Eye (tissue), 1 donor: ENCODE results near the gene KRT31.
"Not testable (repeated sequence)": the region's sequence is repeated elsewhere in the genome, so short reads cannot be mapped to it uniquely, and the experiment has no call there.

ENCODE experiments used
- DNase-seq: peaks from one replicate; pipeline ENCODE4 v3.0.0-alpha.2; 2015

The KRT31 gene

DNA sequence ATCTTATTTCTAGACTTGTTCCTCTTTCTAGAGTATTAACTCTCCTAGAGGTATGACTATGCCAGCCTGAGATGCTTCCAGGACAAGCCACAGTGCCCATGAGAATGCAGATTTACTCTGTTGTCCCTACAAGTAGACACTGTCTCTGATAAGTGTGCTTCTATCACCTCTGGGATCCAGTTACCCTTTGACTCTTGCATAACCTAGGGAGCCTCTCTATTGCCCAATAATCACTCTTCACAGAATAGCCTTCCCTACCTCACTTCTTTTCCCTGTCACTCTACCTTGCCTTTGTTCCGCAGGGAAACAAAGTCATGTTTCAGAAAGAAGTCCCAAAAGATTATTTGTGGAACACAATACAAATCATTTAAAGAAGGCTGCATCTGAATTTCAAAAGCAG, 13.7 kb downstream of the KRT31 start:
- DNase-seq, result no peak

DNA sequence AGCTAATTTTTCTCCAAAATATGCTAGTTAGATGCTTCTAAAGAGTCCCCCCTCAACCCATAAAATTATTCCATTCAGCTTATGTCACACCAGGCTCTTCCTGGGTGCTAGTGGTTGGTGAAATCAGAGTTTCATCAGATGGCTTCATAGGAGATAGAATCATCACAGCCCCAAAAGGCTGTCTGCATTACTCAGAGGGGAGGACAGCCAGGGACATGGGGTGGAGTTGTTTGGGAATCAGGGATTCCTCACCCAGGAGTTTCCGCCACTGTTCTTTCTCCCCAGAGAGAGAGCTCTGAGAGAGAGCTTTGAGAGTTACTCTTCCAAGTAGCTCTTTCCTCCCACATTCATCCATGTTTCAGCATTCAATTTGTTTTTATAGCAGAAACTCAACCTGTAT, 15.0 kb downstream of the KRT31 start:
- no peak for DNase-seq

DNA sequence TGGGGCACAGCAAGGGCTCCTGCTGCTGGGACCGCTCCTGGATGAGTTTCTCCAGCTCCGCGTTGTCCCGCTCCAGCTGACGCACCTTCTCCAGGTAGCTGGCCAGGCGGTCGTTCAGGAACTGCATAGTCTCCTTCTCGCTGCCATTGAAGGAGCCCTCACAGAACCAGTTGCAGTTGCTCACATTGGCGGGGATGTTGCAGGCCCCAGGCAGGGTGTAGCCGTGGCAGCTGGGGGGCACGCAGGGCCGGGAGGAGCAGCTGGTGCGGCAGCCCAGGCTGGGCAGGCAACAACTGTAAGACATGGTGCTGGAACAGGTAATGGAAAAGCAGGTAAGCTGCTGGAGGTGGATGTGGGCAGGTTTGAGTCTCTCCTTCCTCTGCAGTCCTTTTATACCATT, 15.5 kb downstream of the KRT31 start, which contains the start of gene KRT34:
Gene KRT34 (minus strand): TSS at position 364 of the 400 bp plus-strand sequence. CDS start 60 bp downstream, at position 304.
- not testable (repeated sequence) for DNase-seq

DNA sequence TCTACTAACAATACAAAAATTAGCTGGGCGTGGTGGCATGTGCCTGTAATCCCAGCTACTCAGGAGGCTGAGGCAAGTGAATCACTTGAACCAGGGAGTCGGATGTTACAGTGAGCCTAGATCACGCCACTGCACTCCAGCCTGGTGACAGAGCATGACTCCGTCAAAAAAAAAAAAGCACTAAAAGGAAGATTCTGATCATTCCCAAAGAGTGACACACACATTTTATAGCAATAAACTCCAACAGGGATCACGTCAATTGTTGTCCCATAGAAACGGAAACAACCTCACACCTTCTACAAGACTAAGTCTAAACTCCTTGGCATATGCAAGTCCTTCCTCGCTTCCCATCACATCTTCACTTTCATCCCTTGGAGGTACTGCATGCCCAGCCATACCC, 17.3 kb downstream of the KRT31 start:
- DNase-seq, result peak; percentile 18

DNA sequence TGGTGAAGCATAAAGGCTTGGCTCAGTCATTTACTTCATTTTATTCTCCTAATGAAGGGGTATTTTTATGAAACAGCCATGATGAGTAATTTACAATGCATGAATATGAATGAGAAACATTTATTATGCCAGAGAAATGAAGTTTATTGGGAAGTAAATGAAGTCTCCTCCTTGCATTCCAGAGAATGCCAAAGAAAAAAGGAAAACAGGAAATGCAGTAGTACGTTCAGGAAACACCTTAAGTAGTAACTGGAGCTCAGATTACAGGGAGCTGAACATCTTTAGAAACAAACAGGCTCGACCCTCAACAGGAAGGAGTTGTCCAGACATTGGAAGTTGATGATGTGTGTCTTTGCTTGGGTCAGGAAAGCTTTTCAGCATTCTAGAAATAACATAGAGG, 19.9 kb downstream of the KRT31 start:
- DNase-seq, result no peak

DNA sequence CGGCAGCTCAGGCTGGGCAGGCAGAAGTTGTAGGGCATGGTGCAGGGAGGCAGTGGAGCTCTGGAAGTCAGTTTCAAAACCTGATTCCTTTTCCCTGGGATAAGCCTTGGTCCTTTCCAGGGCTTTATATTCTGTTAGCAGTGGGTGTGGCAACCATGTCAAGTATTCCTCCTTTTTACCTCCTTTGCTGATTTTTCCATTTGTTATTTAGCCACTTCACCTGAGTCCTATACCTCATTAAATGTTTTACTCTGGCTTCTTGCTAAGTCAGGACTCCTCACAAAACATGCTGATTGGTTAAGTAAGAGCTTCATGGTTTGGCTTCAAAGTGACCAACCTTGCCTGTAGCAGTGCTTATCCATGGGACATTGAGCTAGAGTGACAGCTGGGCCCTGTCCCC, 27.7 kb downstream of the KRT31 start, which contains the start of gene KRT33B:
Gene KRT33B (minus strand): TSS at position 101 of the 400 bp plus-strand sequence. CDS start 63 bp downstream, at position 38.
- DNase-seq, result peak; percentile 24

DNA sequence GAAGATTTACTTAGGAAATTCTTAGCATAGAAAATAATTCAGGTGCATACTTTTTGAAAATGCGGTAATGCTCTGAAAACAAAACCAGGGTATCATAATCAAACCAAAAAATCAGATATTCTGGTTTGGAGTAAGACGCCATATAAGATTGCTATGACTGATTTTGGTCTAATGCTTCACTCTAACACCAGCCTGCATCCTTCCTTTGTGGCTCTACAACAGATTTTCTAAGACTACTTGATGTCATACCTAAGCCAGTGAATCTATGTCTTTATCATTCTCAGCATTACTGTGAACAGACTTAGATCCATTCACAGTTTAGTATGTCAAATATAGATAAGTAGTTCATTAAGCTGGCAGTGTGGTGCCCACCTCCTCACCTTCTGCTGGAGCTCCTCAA, 28.4 kb downstream of the KRT31 start:
- DNase-seq, result no peak

DNA sequence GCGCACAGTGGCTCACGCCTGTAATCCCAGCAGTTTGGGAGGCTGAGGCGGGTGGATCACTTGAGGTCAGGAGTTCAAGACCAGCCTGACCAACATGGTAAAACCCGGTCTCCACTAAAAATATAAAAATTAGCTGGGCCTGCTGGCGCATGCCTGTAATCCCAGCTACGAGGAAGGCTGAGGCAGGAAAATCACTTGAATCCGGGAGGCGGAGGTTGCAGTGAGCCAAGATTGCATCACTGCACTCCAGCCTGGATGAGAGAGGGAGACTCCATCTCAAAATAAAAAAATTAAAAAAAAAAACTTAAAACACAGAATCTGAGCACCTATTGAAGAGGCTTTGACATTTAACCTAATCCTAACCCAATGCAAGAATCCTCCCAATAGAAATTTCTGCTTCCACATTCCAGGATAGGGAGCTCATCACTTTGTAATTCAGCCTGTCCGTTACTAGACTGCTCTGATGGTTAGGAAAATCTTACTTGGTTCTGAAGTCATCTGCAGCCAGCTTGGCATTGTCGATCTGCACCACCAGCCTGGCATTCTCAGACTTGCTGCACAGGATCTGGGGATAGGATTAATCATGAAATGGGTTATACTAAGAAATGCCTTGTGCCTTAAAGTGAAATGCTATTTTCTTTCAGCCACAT, 29.9 kb downstream of the KRT31 start:
- no peak for DNase-seq

DNA sequence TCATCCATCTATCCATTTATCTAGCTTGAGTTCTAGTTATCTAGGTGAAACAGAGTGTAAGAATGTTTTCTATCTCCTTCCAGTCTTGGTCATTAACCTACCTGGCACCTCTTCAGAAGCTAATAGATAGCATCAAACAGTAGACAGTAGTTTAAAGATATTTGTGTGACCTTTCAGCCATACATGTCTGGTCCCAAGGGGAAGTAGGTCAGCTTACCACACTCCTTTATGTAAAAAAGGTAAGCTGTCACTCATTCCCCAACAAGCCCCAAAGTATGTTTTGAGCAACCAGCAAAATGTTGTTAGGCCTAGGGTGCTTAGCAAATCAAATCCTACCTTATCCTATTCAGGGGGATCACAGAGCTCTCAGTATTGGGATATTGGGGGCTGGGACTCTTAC, 31.3 kb downstream of the KRT31 start:
- no peak for DNase-seq

DNA sequence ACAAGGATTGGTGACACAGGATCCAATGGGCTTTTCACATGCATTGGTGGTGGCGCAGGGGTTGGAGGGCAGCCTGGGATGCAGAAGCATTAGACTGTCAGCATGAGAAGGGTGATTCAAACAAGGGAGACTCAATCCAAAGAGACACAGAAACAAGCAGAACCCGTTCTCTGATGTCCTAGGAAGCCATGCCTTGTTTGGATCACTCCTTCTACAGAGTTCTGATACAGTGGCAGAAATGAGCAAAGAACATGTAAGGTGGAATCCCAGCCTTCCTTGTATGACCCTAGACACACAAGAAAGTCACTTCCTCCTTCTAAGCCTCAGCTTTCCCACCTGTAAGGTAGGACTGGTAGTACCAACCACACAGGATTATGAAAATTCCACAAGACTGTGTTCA, 33.5 kb downstream of the KRT31 start:
- no peak for DNase-seq

DNA sequence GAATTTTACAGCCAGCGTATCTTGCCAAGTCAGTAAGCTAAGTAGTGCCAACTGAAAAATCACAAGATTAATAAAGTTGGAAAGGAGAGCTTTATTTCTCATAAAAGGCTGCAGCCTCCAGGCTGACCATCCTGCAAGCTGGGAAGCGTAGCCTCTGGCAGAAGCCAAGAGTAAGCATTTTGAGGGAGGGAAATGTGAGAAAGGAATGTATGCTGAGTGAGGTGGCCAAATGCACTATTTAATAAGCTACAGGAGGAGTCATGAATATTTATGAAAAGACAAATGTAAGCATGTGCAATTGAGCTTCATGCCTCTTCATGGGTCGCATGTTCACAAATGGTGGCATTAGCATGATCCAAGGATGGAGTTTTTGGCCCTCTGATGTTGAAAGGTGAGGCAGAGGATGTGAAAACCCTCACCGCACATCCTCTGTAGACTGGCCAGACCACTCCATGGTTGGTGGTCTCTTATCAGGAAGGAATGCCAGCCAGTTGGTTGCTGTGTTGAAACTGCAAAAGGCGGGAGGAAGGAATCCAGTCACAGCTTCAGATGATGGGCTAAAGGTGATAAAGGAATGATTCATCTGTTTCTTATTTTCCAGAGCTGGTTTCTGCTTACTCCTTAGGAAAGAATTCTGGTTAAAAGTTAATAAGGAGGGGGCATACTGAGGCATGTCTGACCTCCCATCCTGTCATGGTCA, 37.0 kb downstream of the KRT31 start:
- DNase-seq, result no peak

DNA sequence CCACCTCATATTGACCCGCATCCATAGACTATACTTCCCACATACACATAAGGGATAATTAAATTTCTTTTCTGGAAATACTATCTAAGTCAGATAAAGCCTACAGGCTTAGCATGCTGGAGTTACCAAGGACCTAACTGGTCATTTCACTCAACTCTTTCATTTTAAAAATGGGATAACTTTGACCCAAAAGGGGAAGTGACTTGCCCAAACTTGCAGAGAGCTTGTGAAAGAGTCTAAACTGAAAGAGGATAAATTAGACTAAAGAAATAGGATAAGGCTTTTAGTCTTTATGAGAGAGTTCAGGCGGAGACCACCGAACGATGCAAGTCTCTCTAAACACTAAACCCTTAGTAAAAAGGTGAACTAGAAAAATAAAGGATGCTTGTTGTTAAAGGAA, 42.9 kb downstream of the KRT31 start:
- no peak for DNase-seq

DNA sequence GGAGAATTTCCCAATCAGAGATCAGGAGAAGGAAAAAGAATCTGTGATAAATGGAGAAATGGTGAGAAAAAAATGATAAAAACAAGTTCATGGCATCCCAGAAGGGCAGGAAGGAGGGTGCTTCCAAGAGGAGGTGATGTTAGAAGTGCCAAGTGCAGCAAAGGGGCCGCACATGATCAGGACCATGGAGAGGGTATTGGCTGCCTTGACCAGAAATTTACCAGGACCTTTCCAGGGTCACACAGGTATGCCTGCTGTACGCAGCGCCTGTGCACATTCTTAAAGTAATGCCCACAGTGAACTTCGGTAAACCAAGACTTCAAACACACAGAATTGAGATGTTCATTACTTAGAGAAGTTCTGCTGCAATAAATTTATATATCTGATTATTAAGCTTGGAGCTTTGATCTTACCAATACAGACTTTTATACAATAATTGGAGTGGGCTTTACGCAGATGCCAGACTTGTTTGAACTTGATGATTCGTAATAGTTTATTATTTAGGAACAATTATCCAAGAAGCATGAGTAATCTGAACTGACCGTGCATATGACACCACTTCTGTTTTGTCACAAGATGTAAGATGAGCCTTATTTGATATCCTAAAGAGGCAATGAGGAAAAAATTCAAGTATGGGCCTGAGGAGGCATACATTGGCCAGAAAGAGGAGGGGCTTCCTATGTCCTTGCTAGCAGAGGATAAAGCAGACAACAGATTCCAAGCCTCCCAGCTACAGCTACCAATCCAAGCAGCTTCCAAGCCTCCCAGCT, 44.6 kb downstream of the KRT31 start:
- DNase-seq, result no peak

DNA sequence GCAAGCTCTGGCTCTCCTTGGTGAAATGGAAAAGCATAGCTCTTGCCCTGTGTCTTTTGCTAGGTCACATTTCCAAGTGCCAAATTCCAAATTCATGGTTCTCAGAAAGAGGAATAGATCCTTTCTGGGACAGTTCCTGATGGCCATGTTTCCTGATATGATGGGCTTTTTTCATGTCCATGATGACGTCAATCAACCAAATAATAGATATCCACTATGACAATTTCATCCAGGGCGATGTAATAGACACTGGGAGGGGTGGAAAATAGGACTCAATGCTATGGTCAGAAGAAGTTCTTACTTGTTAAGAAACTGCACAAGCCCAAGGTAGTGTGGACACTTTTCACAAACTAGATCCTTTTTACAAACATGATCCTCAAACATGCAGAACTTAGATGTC, 46.2 kb downstream of the KRT31 start:
- DNase-seq, result no peak

DNA sequence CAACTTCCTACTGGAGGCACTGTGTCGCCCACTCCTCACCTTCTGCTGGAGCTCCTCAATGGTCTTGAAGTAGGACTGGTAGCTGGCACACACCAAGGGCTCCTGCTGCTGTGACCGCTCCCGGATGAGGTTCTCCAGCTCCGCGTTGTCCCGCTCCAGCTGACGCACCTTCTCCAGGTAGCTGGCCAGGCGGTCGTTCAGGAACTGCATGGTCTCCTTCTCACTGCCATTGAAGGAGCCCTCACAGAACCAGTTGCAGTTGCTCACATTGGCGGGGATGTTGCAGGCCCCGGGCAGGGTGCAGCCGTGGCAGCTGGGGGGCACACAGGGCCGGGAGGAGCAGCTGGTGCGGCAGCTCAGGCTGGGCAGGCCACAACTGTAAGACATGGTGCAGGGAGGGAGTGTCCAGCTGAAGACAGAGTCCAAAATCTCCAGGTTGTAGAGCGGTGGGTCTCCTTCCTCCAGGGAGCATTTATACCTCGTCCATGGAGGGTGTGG, 47.0 kb downstream of the KRT31 start, which contains the start of gene KRT33A:
Gene KRT33A (minus strand): TSS at position 448 of the 498 bp plus-strand sequence. CDS start 61 bp downstream, at position 387.
- not testable (repeated sequence) for DNase-seq

DNA sequence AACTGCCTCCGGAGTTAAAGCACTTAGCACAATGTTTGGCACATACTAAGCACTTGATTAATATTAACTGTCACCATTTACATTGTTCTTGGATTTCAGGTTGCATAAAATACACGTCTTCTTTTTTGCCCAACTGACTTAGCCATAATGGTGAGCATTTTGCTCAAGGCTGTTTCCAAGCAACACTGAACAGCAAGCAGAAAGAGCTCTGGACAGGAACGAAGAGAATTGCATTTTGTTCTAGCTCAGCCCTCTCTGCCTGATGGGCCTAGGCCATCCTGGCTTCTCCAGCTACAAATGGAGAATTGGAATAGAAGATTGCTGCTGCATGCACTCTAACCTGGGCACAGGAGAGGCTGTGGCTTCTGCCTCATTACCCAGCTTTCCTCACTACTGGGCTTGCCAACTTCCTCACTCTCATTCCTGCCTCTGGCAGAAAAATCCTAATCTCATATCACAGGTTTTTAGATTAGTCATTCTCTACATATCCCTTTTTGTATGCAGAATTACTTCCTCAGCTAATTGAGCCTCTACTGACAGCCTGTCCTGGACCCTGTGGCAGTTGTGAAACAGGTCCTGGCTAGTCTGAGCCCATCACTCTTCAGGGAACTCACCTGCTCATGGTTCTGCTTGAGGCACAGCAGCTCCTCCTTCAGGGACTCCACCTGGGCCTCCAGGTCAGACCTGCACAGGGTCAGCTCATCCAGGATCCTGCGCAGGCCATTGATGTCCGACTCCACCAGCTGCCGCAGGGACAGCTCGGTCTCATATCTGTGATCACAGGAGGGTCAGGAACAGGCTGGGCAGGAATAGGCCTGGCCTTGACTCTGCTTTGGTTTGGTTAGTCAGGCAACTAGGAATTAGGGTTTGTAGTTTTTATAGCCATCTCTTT, 49.3 kb downstream of the KRT31 start:
- DNase-seq, result no peak

DNA sequence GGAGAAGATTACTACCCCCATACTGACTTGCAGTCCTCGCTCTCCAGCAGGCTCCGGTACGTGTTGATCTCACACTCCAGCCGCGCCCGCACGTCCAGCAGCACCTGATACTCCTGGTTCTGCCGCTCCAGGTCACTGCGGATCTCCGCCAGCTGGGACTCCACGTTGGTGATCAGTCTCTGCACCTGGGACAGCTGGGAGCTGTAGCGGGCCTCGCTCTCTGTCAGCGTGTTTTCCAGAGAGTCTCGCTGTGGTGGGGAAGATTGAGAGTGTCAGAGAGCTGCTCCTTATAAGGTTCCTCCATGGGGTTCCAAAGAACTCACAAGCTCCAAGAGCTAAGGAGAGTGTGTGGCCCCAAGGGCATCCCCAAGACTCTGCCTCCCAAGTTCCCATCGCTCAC, 51.0 kb downstream of the KRT31 start:
- not testable (repeated sequence) for DNase-seq

DNA sequence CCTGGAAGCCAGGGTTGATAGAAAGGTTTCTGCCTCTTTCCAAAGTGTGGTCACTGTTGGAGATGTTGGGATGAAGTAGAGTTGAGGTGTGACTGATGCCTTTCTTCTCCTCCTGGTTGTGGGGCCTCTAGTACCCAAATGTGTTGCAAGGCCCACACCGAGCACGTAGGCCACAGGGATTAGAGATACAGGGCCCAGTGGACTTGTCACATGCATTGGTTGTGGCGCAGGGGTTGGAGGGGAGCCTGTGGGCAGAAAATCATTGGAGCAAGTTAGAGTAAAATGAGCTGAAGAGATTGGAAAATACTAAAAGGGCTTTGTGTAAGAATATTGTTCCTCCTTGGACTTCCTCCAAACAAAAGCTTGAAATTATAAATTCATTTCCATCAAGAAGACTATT, 51.4 kb downstream of the KRT31 start:
- DNase-seq, result no peak
